Measurements from ENCODE around the gene AMMECR1.
"Not testable (repeated sequence)": the region's sequence is repeated elsewhere in the genome, so short reads cannot be mapped to it uniquely, and the experiment has no call there.

AMMECR1 gene

DNA sequence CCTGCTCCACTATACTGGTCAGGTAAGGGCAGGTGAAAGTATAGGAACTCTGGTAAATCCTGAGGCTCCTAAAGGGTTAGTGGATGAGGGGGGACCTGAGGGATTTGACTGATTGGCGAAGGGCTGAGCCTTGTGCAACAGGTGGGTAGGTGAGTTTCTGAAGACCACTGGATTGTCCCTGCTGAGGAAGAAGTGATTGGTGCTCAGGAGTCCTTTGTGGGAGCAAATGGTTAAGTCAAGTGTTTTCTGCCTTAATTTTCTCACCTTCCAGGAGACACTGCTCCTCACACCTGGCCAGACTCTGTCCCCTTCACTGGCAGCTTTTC is 156.6 kb downstream of the AMMECR1 start:
- TF ChIP-seq, protein P1, sequence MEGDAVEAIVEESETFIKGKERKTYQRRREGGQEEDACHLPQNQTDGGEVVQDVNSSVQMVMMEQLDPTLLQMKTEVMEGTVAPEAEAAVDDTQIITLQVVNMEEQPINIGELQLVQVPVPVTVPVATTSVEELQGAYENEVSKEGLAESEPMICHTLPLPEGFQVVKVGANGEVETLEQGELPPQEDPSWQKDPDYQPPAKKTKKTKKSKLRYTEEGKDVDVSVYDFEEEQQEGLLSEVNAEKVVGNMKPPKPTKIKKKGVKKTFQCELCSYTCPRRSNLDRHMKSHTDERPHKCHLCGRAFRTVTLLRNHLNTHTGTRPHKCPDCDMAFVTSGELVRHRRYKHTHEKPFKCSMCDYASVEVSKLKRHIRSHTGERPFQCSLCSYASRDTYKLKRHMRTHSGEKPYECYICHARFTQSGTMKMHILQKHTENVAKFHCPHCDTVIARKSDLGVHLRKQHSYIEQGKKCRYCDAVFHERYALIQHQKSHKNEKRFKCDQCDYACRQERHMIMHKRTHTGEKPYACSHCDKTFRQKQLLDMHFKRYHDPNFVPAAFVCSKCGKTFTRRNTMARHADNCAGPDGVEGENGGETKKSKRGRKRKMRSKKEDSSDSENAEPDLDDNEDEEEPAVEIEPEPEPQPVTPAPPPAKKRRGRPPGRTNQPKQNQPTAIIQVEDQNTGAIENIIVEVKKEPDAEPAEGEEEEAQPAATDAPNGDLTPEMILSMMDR (IDR thresholded peaks at IDR 0.05; ENCODE audit: extremely low read depth, missing control alignments), result no peak
- DNase-seq (ENCODE audit: low spot score), result no peak

DNA sequence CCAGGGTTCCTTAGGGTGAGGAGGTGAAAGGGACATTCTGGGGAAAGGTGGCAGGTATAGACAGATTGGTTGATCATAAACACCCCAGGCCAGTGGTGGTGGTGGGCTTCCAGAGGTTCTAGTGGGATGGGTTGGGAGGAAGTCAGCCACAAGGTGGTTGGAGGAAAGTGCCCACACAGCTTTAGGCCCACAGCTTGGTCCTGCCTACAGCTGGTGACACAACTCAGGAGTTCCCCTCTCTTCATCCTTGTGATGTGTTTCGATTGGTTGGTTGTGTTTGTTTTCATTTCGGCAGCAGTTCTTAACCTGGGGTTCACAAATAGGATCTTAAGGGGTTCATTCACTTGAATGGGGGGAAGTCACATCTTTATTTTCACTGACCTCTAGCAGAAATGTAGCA is 158.0 kb downstream of the AMMECR1 start:
- TF ChIP-seq, protein P1 (IDR thresholded peaks at IDR 0.05; ENCODE audit: extremely low read depth, missing control alignments), result no peak
- no peak for DNase-seq (ENCODE audit: low spot score)

DNA sequence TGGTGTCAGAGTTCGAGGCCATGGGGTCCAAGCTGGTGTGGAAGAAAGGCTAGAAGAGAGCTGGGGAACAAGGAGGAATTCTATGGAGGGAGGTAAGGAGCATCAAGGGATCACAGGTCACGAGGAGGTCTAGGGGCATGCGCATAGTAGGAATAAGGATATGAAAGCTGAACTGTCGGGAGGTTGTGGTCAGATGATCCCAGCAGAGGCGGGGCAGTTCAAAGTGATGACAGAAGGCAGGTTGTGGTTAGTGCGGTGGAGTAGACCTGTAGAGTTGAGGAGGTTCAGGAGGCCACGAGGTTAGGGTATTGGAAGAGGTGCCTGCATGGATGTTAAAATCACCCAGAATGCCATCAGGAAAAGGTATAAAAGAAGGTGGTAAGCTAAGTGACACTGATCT is 158.7 kb downstream of the AMMECR1 start:
- DNase-seq (ENCODE audit: low spot score), result no peak
- TF ChIP-seq, protein P1 (IDR thresholded peaks at IDR 0.05; ENCODE audit: extremely low read depth, missing control alignments), result no peak

DNA sequence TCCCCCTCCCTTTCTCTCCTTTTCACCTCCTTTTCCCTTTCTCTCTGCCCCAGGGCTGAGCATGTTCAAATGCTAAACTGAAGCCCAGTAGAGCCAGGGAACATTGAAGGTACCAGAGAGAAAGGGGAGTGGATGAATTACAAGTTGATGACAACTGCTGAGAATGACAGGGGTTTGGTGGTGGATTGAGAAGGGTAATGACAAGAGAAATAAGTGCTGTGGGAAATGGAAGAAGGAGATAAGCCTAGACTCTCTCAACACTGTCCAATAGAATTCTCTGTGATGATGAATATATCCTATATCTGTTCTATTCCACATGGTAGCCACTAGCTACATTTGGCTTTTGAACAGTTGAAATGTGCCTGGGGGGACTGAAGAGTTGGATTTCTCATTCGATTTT is 160.4 kb downstream of the AMMECR1 start:
- DNase-seq (ENCODE audit: low spot score), result no peak
- TF ChIP-seq, protein P1 (IDR thresholded peaks at IDR 0.05; ENCODE audit: extremely low read depth, missing control alignments), result no peak

DNA sequence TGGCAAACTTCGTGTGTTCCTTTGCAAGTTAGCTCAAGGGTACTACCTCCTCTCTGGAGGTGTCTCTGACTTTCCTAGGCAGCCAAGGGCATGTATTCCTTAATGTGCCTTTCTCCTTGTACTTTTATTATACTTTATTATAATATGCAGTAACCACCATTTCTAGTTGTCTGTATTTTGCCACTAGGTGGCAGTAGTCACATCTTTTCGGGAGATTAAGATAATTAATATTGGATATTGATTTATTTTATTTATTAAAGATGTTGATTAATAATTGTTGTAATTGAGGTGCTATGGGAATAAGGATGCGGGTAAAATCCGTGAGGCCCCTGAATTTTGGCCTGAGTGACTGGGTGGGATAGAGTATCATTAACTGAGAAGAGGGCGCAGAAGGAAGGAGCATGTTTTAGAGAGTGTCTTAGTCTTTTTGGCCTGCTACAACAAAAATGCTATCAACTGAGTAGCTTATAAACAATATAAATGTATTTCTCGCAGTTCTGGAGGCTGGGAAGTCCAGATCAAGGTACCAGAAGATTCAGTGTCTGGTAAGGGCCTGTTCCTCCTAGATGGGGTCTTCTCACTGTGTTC is 161.6 kb downstream of the AMMECR1 start:
- TF ChIP-seq, protein P1 (IDR thresholded peaks at IDR 0.05; ENCODE audit: extremely low read depth, missing control alignments), result no peak
- DNase-seq (ENCODE audit: low spot score), result no peak

DNA sequence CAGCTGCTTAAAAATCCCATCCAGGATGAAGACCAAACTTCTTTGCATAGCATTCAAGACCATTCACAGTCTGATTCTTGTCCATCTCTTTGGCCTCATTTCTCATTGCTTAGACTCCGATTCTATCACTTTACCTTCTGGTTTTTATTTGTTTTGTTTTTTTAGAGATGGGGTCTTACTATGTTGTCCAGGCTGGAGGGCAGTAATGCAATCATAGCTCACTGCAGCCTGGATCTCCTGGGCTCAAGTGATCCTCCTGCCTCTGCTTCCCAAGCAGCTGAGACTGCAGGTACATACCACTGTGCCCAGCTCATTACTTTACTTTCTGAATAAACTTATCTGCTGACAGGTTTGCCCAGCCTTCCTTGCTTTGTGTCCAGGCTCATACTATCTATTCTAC is 162.1 kb downstream of the AMMECR1 start:
- DNase-seq (ENCODE audit: low spot score), result no peak
- TF ChIP-seq, protein P1 (IDR thresholded peaks at IDR 0.05; ENCODE audit: extremely low read depth, missing control alignments), result no peak

DNA sequence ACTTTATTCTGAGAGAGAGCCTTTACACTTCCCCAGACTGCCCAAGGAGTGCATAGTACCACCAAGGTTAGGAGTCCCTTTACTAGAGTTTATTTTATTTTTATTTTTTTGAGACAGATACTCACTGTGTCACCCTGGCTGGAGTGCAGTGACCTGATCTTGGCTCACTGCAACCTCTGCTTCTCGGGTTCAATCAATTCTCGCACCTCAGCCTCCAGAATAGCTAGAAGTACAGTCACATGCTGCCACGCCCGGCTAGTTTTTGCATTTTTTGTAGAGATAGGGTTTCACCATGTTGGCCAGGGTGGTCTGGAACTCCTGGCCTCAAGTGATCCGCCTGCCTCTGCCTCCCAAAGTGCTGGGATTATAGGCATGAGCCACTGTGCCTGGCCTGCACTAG is 163.6 kb downstream of the AMMECR1 start:
- not testable (repeated sequence) for DNase-seq (ENCODE audit: low spot score)

DNA sequence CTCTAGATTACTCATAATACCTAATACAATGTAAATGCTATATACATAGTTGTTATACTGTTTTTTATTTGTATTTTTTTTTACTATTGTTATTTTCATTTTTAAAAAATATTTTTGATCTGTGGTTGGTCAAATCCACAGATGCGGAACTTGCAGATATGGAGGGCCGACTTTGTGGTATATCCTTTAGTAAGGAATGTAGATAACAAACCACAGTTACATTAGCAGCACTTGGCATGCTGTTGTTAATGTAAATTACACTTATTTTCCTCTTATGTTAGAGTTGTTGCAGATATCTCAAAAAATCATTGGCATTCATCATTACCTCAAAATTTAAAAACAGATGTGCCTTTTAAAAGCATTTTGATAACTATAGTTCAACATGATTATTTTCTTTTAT is 164.0 kb downstream of the AMMECR1 start:
- DNase-seq (ENCODE audit: low spot score), result no peak
- TF ChIP-seq, protein P1 (IDR thresholded peaks at IDR 0.05; ENCODE audit: extremely low read depth, missing control alignments), result no peak
